OCI-LY7 (cell line): ENCODE measurements around the gene SYT14. TPM values are rescaled to one million over a fixed set of nuclear protein-coding genes. Genes with fewer than 3 reads are reported as not detected.

Source experiments
- BruUV-seq: library from RNA; stranded (reverse); fragments of 400-500 nt; replicated peaks from 2 replicates; lab custom pipeline; 2021; lab: Mats Ljungman, UMichigan
- CTCF ChIA-PET: fragments of 300-600 bp; sonication (Branson Sonifier 250); formaldehyde crosslinking; loops from one replicate; lab custom pipeline; 2022; ENCODE audit warnings: antibody characterized with exemption; ENCODE audit not compliant: unreplicated experiment; lab: Charles Lee
- POLR2A ChIA-PET: fragments of 300-600 bp; sonication (Branson Sonifier 250); formaldehyde crosslinking; loops from one replicate; lab custom pipeline; 2022; ENCODE audit warnings: antibody characterized with exemption; lab: Charles Lee
- DNase-seq: peaks from one replicate; pipeline ENCODE4 v3.0.0-alpha.2; 2015; ENCODE audit warnings: low spot score
- H2AFZ ChIP-seq: fragments of 200-600 bp; sonication (generic), shearing (Covaris generic); 2 replicates; pipeline ENCODE4 v1.6.1; 2014; ENCODE audit warnings: mild to moderate bottlenecking, antibody characterized with exemption, low read length, moderate library complexity
- H3K27ac ChIP-seq: fragments of 200-600 bp; sonication (generic); 2 replicates; pipeline ENCODE4 v1.5.1; 2014; ENCODE audit warnings: mixed run types, low read depth, mild to moderate bottlenecking, moderate library complexity, low read length, inconsistent platforms; ENCODE audit not compliant: poor library complexity, severe bottlenecking
- H3K36me3 ChIP-seq: fragments of 200-600 bp; sonication (generic); 2 replicates; pipeline ENCODE4 v1.6.1; 2014; ENCODE audit warnings: mild to moderate bottlenecking, antibody characterized with exemption, low read length, moderate library complexity, mixed read lengths; ENCODE audit not compliant: insufficient read depth
- H3K4me1 ChIP-seq: fragments of 200-600 bp; sonication (generic); 2 replicates; pipeline ENCODE4 v1.5.1; 2014; ENCODE audit warnings: mild to moderate bottlenecking, low read length; ENCODE audit not compliant: insufficient read depth, poor library complexity, severe bottlenecking
- H3K4me2 ChIP-seq: fragments of 200-600 bp; sonication (generic); 2 replicates; pipeline ENCODE4 v1.6.1; 2014; ENCODE audit warnings: mild to moderate bottlenecking, low read length
- H3K4me3 ChIP-seq: fragments of 200-600 bp; sonication (generic); 2 replicates; pipeline ENCODE4 v1.5.1; 2014; ENCODE audit warnings: mild to moderate bottlenecking, low read depth, low read length; ENCODE audit not compliant: poor library complexity, severe bottlenecking
- H3K79me2 ChIP-seq: fragments of 200-600 bp; sonication (generic); 2 replicates; pipeline ENCODE4 v1.6.1; 2016; ENCODE audit warnings: low read depth, mild to moderate bottlenecking, low read length, moderate library complexity, mixed read lengths; ENCODE audit not compliant: insufficient read depth
- H3K9me2 ChIP-seq: fragments of 200-600 bp; sonication (generic); 2 replicates; pipeline ENCODE4 v1.6.1; 2016; ENCODE audit warnings: mild to moderate bottlenecking, low read length, mixed read lengths; ENCODE audit not compliant: insufficient read depth
- H3K9me3 ChIP-seq: fragments of 200-600 bp; sonication (generic); 2 replicates; pipeline ENCODE4 v1.6.1; 2014; ENCODE audit warnings: mild to moderate bottlenecking, mixed run types, low read length, mixed read lengths
- H4K20me1 ChIP-seq: fragments of 200-600 bp; sonication (generic); 2 replicates; pipeline ENCODE4 v1.6.1; 2014; ENCODE audit warnings: mild to moderate bottlenecking, antibody characterized with exemption, low read length, moderate library complexity, mixed read lengths; ENCODE audit not compliant: insufficient read depth
- CTCF ChIP-seq: fragments of 200-600 bp; sonication (generic); conservative IDR thresholded peaks from 2 replicates; pipeline ENCODE4 v1.5.1; 2014; ENCODE audit warnings: mild to moderate bottlenecking, antibody characterized with exemption, low read length, moderate library complexity, mixed read lengths
- EZH2phosphoT487 ChIP-seq: fragments of 200-600 bp; sonication (generic); IDR thresholded peaks from 2 replicates; pipeline ENCODE4 v1.6.1; 2018; ENCODE audit warnings: low read depth, borderline replicate concordance, mild to moderate bottlenecking, mixed run types, antibody characterized with exemption, low read length, moderate library complexity, mixed read lengths
- intact Hi-C: fragments of 100-400 bp; cut with micrococcal nuclease; formaldehyde crosslinking; loops from one replicate; pipeline ENCODE4 v1.10.0; 2022; ENCODE audit not compliant: unreplicated experiment
- total RNA-seq, 2 experiments: library from RNA; depleted of rRNA in 1 of 2; stranded (reverse); fragments of >200 nt in 1 of 2; shearing (Covaris generic) in 1 of 2; gene quantifications; 2 replicates each; pipeline ENCODE4 v1.2.3, GENCODE V29; 2014 to 2022

Gene SYT14
- total RNA-seq, 2 experiments from 2014 or later: not detected

DNA sequence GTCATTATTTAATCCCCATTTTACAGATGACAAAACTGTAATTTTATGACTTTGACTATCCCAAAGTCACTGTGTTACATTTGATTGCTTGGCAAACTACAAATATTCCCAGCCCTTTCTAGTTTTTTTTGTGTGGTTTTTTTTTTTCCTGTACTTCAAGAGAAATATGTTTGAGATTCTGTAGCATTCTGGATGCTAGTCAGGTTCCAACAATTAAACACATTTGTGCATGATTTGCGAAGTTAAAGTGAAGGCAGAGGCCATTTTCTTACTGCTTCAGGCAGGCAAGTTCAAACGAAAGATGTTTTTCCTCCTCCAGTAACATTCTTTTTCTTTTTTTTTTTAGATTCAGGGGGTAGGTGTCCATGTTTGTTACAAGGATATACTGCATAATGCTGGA, 186.7 kb downstream of the SYT14 start:
- ChIA-PET CTCF (no interaction called here), POLR2A (interaction anchor here (0.7 kb wide), 1 partner anchor 293 kb away, joined by 4 read pairs; no protein-coding TSS in a partner anchor)
- no TSS peak for BruUV-seq
- Histone ChIP-seq H3K4me2 (no peak overlapping the region), H3K4me3 (no peak overlapping the region), H4K20me1 (no peaks in the 10 kb centered on the region), H3K36me3 (no peaks in the 10 kb centered on the region), H3K27ac (no peak overlapping the region), H3K9me3 (no peaks in the 10 kb centered on the region), H2AFZ (no peak overlapping the region), H3K4me1 (no peaks in the 10 kb centered on the region), H3K9me2 (no peaks in the 10 kb centered on the region), H3K79me2 (no peaks in the 10 kb centered on the region)
- no peak for DNase-seq
- intact Hi-C loops: no loop called here
- TF ChIP-seq CTCF (no peak), EZH2phosphoT487 (no peak)

DNA sequence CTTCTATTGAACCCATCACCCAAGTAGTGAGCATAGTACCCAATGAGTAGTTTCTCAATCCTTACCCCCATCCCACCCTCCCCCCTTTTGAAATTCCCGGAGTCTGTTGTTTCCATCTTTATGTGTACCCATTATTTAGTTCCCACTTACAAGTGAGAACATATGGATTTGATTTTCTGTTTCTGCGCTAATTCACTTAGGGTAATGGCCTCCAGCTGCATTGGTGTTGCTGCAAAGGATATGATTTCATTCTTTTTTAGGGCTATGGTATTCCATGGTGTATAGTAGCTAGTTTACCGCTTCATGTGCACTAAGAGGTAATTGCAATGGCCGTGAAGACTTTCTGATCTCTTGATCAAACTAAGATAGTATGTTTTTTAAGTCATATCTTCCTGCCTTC, 187.1 kb downstream of the SYT14 start:
- intact Hi-C loops: no loop called here
- no peaks in the 10 kb centered on the region for H3K36me3 ChIP-seq
- POLR2A ChIA-PET: no interaction called here
- H4K20me1 ChIP-seq: no peaks in the 10 kb centered on the region
- no peaks in the 10 kb centered on the region for H3K9me3 ChIP-seq
- BruUV-seq: no TSS peak
- H3K4me2 ChIP-seq: no peak overlapping the region
- DNase-seq: no peak
- CTCF ChIA-PET: no interaction called here
- H2AFZ ChIP-seq: no peak overlapping the region
- TF ChIP-seq EZH2phosphoT487 (no peak), CTCF (no peak)
- H3K79me2 ChIP-seq: no peaks in the 10 kb centered on the region
- H3K4me3 ChIP-seq: no peak overlapping the region
- H3K9me2 ChIP-seq: no peaks in the 10 kb centered on the region
- H3K4me1 ChIP-seq: no peaks in the 10 kb centered on the region
- no peak overlapping the region for H3K27ac ChIP-seq

- no peak for TF ChIP-seq EZH2phosphoT487
- no peaks in the 10 kb centered on the region for H3K36me3 ChIP-seq
- no peak overlapping the region for H2AFZ ChIP-seq
- H3K9me3 ChIP-seq: no peaks in the 10 kb centered on the region
- POLR2A ChIA-PET: interaction anchor here (1.0 kb wide), 2 partner anchors 8 to 220 kb away, joined by 3 to 4 read pairs; no protein-coding TSS in a partner anchor
- H3K4me1 ChIP-seq: no peaks in the 10 kb centered on the region
- H3K27ac ChIP-seq: no peak overlapping the region
- no peaks in the 10 kb centered on the region for H3K79me2 ChIP-seq
- intact Hi-C loops: no loop called here
- no peaks in the 10 kb centered on the region for H4K20me1 ChIP-seq
- no peak for DNase-seq
- no TSS peak for BruUV-seq
- H3K4me2 ChIP-seq: no peak overlapping the region
- H3K4me3 ChIP-seq: no peak overlapping the region
- H3K9me2 ChIP-seq: no peaks in the 10 kb centered on the region
- CTCF ChIA-PET: no interaction called here
Measured at GRCh38 chr1:210129092-210129491, 191.1 kb downstream of the SYT14 start.
